ENCODE data around the gene GRXCR2. TPM values are rescaled to one million over a fixed set of nuclear protein-coding genes. Genes with fewer than 3 reads are reported as not detected.
"Not testable (repeated sequence)": the region's sequence is repeated elsewhere in the genome, so short reads cannot be mapped to it uniquely, and the experiment has no call there.

GRXCR2 gene
- total RNA-seq, 2 donors from 2014 or later = not detected

- no peaks in the 10 kb centered on the region for H3K36me3 ChIP-seq
- H3K27ac ChIP-seq = no peak overlapping the region
- no peak overlapping the region for H3K4me3 ChIP-seq
- no peak for TF ChIP-seq CTCF (IDR thresholded peaks at IDR 0.05)
- no peaks in the 10 kb centered on the region for H3K27me3 ChIP-seq
- H3K4me1 ChIP-seq = no peaks in the 10 kb centered on the region
- no peaks in the 10 kb centered on the region for H3K9me3 ChIP-seq
- intact Hi-C loops (cut with DNase I) = no loop called here
- DNase-seq = no peak
- H3K9ac ChIP-seq (ENCODE audit: low read depth in 2 of 2, low read length in 2 of 2) = no peak overlapping the region
Observed at GRCh38 chr5:145903867-145904266, 31.1 kb upstream of the GRXCR2 start.

GRCh38 chr5:145903113-145903512, 30.3 kb upstream of the GRXCR2 start:
- H3K9ac ChIP-seq (ENCODE audit: low read depth in 2 of 2, low read length in 2 of 2) = no peak overlapping the region
- H3K4me1 ChIP-seq = no peaks in the 10 kb centered on the region
- DNase-seq = no peak
- TF ChIP-seq CTCF (IDR thresholded peaks at IDR 0.05) = peak; percentile 47
- intact Hi-C loops (cut with DNase I) = no loop called here
- no peaks in the 10 kb centered on the region for H3K36me3 ChIP-seq
- H3K27ac ChIP-seq = no peak overlapping the region
- no peaks in the 10 kb centered on the region for H3K9me3 ChIP-seq
- no peaks in the 10 kb centered on the region for H3K27me3 ChIP-seq
- H3K4me3 ChIP-seq = no peak overlapping the region

GRCh38 chr5:145902421-145902820, 29.6 kb upstream of the GRXCR2 start:
- no peaks in the 10 kb centered on the region for H3K4me1 ChIP-seq
- intact Hi-C loops (cut with DNase I) = no loop called here
- no peak for DNase-seq

GRCh38 chr5:145898171-145898570, 25.4 kb upstream of the GRXCR2 start:
- Histone ChIP-seq H3K27me3 (no peaks in the 10 kb centered on the region), H3K4me3 (no peak overlapping the region), H3K36me3 (no peaks in the 10 kb centered on the region), H3K4me1 (no peaks in the 10 kb centered on the region), H3K9ac (ENCODE audit: low read depth in 2 of 2, low read length in 2 of 2) (no peak overlapping the region), H3K9me3 (no peaks in the 10 kb centered on the region), H3K27ac (no peak overlapping the region)
- no peak for TF ChIP-seq CTCF (IDR thresholded peaks at IDR 0.05)
- intact Hi-C loops (cut with DNase I) = no loop called here
- DNase-seq = no peak

More at GRCh38 chr5:145902421-145902820, 29.6 kb upstream of the GRXCR2 start:
- Histone ChIP-seq H3K36me3 (no peaks in the 10 kb centered on the region), H3K9ac (ENCODE audit: low read depth in 2 of 2, low read length in 2 of 2) (no peak overlapping the region), H3K4me3 (no peak overlapping the region), H3K27me3 (no peaks in the 10 kb centered on the region), H3K27ac (no peak overlapping the region), H3K9me3 (no peaks in the 10 kb centered on the region)
- TF ChIP-seq CTCF (IDR thresholded peaks at IDR 0.05) = no peak

- H3K9me3 ChIP-seq; H3K4me1 ChIP-seq; H3K36me3 ChIP-seq; H3K27ac ChIP-seq; intact Hi-C loops (cut with DNase I); H3K27me3 ChIP-seq; H3K9ac ChIP-seq (ENCODE audit: low read depth in 2 of 2, low read length in 2 of 2); DNase-seq; H3K4me3 ChIP-seq: not testable (repeated sequence)
Observed at GRCh38 chr5:145891378-145891777, 18.6 kb upstream of the GRXCR2 start.

GRCh38 chr5:145889611-145890010, 16.8 kb upstream of the GRXCR2 start:
- intact Hi-C loops (cut with DNase I) = loop anchor here (5.0 to 10.0 kb wide), 2 partner anchors 65 to 207 kb away; no protein-coding TSS in a partner anchor
- no peak overlapping the region for H3K9ac ChIP-seq (ENCODE audit: low read depth in 2 of 2, low read length in 2 of 2)
- no peaks in the 10 kb centered on the region for H3K36me3 ChIP-seq
- no peak for TF ChIP-seq CTCF (IDR thresholded peaks at IDR 0.05)
- DNase-seq = no peak
- H3K27me3 ChIP-seq = no peaks in the 10 kb centered on the region
- H3K4me3 ChIP-seq = no peak overlapping the region
- no peak overlapping the region for H3K27ac ChIP-seq
- no peaks in the 10 kb centered on the region for H3K9me3 ChIP-seq
- H3K4me1 ChIP-seq = no peaks in the 10 kb centered on the region

Data from colonic mucosa (tissue), 4 donors.